ENCODE data around the gene ETV6.

Gene ETV6

DNA sequence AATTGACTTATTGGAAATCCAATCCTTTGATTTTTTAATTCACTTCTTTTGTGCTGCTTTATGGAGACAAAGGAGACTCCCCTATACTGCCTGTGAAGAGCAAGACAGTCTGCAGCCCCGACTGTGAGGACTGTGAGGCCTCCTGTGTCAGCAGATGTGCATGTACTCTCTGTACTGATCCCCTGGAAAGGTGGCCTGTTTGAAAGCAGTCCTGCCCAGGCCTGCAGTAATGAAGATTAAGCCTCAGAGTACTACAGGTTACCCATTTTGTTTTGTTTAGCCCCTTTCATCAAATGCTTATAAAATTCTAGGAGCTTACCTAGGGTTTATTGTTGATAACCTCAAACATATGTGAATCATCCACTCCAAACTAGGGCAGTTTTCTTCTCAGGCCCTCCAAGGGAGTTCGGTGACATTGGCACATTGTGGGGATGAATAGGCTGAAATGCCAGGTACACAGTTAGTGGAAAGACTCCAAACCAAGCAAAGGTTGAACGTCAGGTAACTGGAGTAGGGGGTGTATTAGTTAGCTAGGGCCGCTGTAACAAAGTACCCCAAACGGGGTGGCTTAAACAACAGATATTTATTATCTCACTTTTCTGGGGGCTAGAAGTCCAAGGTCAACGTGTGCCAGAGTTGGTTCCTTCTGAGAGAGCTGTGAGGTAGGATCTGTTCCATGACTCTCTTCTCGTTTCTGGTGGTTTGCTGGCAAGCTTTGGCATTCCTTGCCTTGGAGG is 212.6 kb downstream of the ETV6 start:
- no peak for DNase-seq (ENCODE audit: low read depth)

DNA sequence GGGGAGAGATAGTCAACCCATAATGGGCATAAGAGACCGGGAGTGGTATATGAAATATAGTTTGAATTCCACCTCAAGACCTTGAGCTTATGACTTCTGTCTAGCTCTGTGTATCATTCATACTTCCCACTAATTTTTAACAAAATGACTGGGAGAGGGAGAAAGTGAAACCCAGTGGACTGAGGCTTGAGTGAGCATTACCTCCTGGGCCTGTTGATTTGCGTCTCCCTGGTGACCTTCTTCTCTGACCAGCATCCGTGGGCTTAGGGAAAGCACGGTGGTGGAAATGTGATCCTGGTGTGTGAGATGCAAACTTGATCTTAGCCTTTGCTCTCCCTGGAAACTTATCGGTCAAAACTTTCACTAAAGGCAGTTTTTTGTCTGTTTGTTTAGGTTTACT is 213.3 kb downstream of the ETV6 start:
- no peak for DNase-seq (ENCODE audit: low read depth)

DNA sequence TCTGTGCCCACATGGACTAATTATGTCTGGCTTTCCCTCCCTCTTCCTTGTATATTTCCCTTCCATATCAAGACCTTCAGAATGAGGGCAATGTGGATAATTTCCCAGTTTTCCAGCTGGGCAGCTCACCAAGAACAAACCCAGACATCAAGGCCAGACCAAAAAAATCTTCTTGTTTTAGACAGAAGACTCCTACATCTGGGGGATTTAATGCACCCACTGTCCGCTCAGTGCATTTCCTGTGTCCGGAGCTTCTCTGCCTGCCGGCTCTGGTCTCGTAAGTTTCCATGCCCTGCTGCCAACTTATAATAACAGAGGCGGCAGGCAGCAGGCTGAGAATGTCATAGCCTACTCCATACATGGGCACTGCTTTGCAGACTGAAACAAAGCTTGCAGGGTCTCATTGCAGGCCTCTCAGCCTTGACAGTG is 214.0 kb downstream of the ETV6 start:
- DNase-seq (ENCODE audit: low read depth): no peak

DNA sequence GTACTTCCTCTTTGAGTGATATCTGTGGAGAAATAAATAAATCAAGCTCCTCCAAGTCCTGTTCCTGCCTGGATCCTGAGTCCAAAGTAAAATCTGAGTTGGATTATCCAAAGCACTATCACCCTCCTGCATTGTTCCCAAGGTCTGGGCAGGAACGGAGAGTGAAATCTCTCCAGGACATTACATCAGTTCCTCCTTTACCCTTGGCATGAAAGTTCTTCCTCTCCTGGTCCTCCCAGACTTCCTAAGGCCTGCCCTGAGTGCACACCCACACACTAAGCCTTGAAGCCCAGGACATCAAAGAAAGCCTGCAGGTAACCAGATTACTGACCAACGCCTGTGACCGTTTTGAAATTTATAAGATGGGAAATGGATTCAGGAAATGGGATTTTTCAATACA is 214.5 kb downstream of the ETV6 start:
- no peak for DNase-seq (ENCODE audit: low read depth)

DNA sequence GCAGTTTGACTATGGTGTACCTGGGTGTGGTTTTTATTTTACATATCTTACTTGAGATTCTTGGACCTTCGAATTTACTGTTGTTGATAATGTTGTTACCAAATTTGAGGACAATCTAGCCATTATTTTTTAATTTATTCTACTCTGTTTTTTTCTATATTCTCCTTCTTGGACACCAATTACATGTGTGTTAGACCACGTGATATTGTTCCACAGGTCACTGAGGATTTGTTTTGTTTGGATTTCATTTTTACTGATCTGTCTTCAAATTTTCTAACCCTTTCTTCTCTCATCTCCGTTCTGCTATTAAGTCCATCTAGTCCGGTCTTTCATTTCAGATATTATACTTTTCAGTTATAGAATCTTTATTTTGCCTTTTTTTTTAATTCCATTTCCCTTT is 216.3 kb downstream of the ETV6 start:
- no peak for DNase-seq (ENCODE audit: low read depth)

DNA sequence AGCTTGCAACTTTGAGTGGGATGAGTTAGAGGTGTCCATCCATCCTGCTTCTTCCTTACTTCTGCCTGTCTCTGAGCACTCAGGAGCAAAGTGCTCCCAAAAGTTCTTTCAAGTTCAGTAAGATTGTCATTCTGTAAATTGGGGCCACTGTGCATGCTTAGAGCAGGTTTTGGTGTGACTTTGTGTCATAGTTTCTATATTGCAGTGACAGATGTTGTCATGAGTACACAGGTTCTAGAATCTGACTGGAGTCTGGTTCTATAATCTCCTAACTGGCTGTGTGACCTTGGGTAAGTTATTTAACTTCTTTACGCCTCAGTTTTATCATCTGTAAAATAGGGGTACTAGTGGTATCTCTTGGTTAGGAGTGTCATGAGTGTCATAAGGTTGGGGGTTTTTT is 218.6 kb downstream of the ETV6 start:
- no peak for DNase-seq (ENCODE audit: low read depth)

DNA sequence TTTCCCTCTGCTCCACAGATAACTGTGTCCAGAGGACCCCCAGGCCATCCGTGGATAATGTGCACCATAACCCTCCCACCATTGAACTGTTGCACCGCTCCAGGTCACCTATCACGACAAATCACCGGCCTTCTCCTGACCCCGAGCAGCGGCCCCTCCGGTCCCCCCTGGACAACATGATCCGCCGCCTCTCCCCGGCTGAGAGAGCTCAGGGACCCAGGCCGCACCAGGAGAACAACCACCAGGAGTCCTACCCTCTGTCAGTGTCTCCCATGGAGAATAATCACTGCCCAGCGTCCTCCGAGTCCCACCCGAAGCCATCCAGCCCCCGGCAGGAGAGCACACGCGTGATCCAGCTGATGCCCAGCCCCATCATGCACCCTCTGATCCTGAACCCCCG is 219.9 kb downstream of the ETV6 start:
- no peak for DNase-seq (ENCODE audit: low read depth)

DNA sequence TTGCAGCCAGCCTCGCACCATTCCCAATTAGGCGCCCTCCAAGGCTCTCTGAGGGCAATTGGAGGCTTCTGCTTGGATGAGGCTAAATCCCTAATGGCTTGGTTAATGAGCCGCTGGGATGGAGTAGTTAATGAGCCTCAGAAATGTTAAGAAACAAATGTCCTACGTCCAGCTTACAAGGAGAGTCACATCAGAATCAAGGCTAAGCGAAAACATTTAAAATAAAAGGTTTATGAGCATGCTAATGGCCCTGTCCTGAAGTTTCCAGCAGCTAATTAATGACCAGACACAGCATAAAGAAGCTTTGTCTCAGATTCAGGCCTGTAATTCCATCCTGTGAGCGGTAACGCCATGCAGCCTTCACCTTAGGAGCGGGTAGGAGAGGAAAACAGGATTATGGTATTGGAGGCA is 220.6 kb downstream of the ETV6 start:
- no peak for DNase-seq (ENCODE audit: low read depth)

DNA sequence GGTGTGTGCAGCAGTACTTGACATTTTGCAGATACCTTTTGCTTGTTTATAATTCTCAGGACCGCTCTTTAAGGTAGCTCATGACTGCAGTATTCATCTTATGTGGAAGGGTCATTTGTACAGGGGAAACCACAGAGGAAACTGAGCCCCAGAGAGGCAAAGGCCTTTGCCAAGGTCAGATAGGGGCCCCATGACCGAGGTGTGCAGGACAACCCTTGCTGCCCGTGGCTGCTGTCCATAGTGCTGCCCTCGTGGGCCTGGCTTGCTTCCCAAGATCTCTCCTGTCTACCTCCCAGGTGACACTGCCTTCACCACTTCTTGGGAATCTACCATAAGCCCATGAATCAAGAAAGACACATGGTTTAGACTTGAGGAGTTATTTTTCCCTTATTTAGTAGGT is 222.6 kb downstream of the ETV6 start:
- no peak for DNase-seq (ENCODE audit: low read depth)

DNA sequence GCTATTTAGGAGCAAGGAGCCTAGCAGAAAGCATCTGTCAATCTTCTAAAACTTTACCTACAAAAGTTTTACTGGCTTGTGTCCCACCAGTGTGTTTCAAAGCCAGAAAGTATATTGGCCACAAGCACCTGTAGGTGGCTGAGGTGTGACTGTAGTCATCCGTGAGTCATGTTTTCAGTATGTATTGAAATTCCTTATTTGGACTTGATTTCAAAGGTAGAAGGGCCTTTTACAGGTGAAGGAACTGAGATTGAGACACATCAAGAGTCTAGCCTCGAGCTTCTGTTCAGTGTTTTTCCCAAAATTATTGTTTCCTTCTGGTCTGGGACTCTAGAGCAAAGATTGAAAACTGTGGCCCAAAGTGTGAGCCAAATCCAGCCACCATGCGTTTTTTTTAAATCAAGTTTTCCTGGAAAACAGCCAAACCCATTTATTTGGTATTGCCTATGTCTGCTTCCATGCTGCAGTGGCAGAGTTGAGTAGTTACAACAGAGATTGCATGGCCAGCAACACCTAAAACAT is 226.0 kb downstream of the ETV6 start:
- DNase-seq (ENCODE audit: low read depth): peak; percentile 8

DNA sequence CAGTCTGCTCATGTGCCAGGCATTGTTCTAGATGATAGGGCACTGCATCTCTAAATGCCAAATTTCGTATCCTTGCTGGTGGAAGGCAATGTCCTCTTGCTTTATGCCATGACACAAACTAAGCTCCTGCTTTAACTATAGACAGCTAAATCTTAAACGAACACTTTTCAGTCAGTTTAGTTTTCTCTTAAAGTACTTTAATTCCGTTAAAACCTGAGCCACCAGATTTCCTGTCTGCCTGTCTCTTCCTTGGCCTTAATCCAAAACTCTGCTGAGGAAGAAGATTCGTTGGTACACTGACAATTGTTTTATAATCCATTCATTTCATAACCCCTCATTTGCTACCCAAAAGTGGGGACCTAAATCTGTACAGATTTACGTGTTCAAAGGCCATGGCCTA is 226.8 kb downstream of the ETV6 start:
- DNase-seq (ENCODE audit: low read depth): no peak

DNA sequence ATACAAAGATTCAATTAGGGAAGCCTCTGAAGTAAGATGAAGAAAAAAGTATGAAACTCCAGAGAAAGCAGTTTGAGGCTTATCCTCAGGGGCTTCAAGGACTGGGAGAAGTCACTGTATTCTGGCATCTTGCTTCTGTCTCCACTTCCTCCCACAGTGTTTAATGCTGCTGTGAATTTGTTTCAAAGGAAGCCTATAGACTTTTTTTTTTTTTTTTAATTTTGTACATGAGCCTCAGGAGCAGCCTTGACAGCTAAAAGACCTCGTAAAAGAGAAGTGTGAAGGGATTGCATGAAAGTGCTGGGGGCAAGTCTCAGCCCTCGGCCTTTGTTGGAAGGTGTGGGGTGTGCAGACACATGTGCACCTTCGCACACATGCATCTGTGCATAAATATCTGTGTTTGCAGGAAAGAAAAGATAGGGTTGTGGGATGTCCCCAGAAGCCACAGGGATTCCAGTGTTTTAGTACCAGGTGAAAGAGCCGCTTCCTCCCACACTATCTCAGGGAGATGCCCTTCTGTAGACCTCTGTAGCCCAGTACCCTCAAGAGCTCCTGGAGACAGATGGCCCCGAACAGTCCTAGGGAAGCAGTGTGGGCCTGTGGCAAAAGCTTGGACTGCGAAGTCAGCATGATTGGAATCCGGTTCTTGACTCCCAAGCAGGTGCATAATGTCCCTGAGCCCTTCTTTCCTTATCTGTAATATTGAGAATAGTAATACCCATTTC is 227.8 kb downstream of the ETV6 start:
- DNase-seq (ENCODE audit: low read depth): no peak

DNA sequence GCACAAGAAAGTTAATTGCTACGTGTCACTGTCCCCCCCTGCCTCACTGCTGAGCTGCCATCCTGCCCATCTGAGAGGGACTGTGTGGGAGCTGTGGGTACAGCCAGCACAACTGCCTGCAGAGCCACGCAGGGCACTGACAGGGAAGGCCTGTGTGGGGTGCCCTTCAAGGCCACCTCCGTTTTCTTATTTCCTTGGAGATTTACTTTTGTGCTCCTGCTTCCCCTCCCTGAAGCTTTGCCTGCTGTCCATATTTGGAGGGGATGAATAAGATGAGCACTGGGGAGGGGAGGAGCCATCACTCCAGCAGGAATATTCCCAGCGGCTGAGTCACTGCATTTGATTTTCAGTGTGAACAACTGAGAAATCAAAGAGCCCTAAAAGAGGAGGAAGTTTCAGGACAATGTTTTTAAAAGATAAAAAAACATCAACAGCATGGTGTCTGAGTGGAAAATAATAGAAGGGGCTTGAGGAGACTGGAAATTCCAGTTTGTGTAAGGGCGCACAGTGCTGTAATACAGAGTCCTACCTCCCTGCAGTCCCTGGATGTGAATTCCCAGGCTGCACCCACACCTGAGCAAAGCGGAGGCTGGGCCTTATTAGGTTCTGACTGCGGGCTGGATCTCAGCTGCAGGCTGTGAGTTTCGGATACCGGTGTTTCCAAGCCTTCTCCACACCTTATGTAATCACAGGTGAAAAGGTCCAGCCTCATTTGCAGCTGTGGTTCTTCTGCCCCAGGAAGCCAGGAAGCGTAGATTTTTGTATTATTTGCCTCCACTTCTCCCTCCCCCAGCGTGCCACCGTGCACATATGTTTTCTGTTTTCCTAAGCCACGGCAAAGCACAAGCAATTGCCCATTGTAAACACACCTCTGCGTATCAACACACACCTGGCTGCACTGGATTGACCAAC is 228.7 kb downstream of the ETV6 start:
- DNase-seq (ENCODE audit: low read depth): peak; percentile 77

DNA sequence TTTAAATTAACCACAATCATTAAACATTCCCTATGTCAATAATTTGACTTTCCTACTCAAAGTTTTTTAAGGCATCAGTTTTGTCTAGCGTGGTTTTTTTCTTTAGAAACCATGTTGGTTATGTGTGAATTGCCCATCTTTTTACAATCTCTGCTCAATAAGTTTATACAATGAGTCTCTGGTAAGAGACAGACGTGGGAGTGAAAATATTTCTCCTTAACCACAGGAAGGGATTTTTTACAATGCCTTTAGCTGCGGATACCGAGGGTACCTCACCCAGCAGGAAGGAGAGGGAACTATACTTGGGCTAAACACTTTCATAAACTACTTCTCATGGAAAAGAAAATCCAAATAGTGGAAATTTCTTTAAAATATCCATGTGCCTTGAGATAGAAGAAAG is 229.8 kb downstream of the ETV6 start:
- DNase-seq (ENCODE audit: low read depth): peak; percentile 59

DNA sequence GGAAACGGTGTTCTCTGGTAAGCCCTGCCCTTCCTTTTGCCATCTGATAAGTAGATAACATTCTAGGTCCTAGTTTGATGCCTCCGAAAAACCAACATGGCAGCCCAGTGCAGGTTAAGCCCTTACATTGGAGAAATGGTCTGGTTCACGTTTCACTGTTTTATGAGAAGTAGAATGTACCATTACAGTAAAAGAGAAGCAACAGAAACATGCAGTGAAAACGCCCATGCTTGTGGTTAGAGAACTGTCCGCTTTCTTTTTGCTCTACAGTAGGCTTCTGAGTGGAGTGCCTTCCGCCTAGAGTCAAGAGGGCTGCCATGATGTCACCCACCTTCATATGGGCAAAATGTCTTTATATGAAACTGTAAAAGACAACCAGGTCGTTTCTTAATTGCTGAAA is 230.9 kb downstream of the ETV6 start:
- no peak for DNase-seq (ENCODE audit: low read depth)

DNA sequence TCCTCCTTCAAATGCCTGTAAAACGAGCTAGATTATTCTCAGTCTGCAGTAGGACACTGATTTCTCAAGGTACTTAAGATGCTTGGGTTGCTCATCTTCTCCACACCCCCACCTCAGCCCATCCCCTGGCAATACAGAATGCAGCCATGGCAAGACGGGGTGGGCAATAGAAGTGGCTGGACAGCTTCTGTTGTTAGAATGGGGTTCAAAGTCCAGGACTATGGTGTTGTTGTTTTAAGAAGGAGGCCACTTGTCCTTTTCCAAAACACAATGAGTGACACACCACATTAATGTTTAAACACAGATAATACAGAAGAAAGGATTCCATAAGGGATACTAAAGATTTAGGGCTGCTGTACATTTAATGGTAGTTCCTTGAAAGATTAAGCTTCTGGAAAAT is 232.4 kb downstream of the ETV6 start:
- no peak for DNase-seq (ENCODE audit: low read depth)

DNA sequence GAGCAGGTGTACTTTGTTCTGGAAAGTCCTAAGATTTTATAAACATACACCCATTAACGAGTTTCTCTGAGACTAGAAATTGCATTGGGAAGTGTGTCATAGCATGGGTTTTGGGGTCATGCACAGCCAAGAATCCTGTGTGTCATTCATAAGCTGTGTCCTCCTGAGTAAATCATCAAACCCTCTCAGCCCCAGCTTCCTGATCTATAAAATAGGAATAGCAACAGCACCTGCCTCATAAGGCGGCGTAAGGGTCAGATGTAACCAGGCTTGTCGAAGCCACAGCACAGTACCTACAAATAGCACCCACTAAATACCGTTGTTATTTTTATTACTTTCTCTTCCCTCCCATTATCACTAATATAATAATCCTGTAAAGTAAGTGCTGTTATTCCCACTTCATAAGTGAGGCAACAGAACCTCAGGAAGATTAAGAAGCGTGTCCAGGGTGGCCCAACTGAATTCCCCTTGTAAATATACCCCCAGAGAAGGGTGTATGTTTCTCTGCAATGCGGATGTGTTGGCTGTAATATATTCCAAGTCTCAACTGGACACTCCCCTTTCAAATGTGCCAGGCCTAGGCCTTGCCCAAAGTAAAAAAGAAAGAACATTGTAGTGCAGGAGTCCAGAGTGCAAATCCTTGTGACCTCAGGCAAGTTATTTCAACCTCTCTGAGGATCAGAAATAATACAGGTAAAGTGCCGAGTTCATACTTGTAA is 233.0 kb downstream of the ETV6 start:
- peak; percentile 28 for DNase-seq (ENCODE audit: low read depth)

DNA sequence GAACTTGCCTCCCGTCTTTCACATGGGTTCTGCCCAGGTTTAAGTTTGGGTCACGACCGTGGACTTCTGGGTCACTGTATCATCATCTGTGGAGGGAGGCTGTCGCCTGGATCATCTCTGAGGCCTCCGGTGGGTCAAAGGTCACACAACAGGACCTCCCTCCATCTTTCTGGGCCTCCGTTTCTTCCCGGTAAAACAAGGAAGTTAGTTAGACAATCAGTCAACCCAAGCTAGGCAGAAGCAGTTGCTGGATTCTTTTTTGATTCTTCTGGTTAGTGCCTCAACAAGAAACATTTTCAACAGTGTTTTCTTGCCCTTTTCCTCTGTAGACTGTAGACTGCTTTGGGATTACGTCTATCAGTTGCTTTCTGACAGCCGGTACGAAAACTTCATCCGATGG is 234.6 kb downstream of the ETV6 start:
- no peak for DNase-seq (ENCODE audit: low read depth)

DNA sequence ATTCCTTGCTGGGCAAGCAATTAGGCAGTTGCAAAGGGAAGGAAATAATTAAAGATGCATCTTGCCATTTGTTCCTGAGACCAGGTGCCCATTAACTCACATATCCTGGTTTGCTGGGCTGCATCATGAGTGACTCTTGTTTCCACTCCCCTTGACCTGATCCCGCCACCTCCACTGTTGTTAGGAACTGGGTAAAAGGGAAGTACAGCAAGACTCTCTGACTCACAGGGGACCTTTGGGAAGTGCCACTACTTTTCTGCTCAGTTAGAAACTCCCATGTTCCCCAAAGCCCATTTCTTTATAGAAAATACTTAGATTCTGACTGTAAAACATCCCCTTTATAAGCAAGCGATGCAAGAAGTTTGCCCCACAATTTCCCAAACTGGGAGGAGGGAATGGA is 235.2 kb downstream of the ETV6 start:
- DNase-seq (ENCODE audit: low read depth): peak; percentile 47

DNA sequence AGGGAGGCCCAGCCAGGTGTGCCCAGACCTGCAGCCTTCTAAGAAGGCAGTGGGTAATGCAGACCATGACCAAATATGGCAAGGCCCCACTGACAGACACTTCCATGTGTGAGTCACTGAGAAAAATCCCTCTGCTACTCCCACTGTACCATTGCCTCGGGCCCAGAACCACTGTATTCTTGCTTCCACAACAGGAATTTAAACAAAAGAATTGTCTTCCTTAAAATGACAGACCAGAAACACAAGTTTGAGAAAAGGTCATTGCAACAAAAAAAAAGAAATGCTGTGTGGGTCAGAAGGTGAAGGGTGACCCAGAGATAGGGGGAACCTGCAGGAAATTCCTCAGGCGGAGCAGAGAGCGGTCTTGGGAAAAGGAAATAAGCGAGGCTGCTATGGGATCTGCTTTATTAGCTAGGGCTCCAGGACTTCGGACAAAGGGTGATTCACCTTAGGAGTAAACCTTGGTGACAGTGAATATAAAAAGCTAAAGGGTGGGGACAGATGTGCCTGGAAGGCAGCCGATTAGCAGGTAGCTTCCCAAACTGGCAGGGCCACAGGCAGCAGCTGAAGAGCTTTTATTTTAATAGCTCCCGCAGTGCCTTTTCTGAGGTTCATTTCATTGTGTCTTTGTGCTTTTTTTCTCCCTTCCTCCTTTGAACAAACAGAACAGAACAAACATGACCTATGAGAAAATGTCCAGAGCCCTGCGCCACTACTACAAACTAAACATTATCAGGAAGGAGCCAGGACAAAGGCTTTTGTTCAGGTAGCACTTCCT is 236.0 kb downstream of the ETV6 start:
- peak; percentile 73 for DNase-seq (ENCODE audit: low read depth)

DNA sequence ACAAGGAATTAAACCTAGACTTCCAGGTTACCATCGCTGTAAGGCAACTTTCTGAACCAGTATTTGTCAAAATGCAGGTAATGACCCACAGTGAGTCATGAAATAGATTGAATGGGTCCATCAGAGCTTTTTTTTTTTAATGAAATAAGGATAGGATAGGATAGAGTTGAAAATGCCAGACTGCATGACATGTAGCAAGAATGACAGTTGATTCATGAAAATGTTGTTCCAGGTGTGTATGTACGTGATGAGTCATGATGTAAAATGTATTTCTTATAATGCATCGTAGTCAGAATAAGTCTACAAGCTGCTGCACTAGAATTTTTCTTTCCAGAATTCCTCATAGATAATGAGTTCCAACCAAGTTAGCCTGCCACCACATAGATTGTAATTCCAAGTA is 236.9 kb downstream of the ETV6 start:
- DNase-seq (ENCODE audit: low read depth): no peak

Measured in ELR (cell line).